GM23248 (cell line): Measurements from ENCODE around the gene GLG1. TPM values are rescaled to one million over a fixed set of nuclear protein-coding genes. Genes with fewer than 3 reads are reported as not detected.

Experiments
- DNase-seq: peaks from one replicate; pipeline ENCODE4 v3.0.0-alpha.2; 2015
- H2AFZ ChIP-seq: fragments of 200-600 bp; sonication (generic); 2 replicates; pipeline ENCODE4 v1.6.1; 2016; ENCODE audit warnings: antibody characterized with exemption
- H3F3A ChIP-seq: fragments of 200-600 bp; sonication (generic); 2 replicates; pipeline ENCODE4 v1.6.1; 2016; ENCODE audit warnings: mild to moderate bottlenecking, antibody characterized with exemption, mixed run types; ENCODE audit not compliant: insufficient read depth
- H3K27ac ChIP-seq: fragments of 200-600 bp; sonication (generic); 2 replicates; pipeline ENCODE4 v1.5.1; 2016; ENCODE audit warnings: mild to moderate bottlenecking
- H3K27me3 ChIP-seq: fragments of 200-600 bp; sonication (generic); replicated peaks from 2 replicates; pipeline ENCODE4 v1.6.1; 2016; ENCODE audit warnings: mild to moderate bottlenecking; ENCODE audit not compliant: insufficient read depth
- H3K36me3 ChIP-seq: fragments of 200-600 bp; sonication (generic); 2 replicates; pipeline ENCODE4 v1.6.1; 2016; ENCODE audit warnings: low read depth, mild to moderate bottlenecking
- H3K4me1 ChIP-seq: fragments of 200-600 bp; sonication (generic); 2 replicates; pipeline ENCODE4 v1.6.1; 2016; ENCODE audit warnings: mild to moderate bottlenecking; ENCODE audit not compliant: insufficient read depth
- H3K4me2 ChIP-seq: fragments of 200-600 bp; sonication (generic); one replicate; pipeline ENCODE4 v1.6.1; 2016; ENCODE audit warnings: mild to moderate bottlenecking; ENCODE audit not compliant: unreplicated experiment
- H3K4me3 ChIP-seq: fragments of 200-600 bp; sonication (generic); 2 replicates; pipeline ENCODE4 v1.5.1; 2016; ENCODE audit warnings: mild to moderate bottlenecking
- H3K79me2 ChIP-seq: fragments of 200-600 bp; sonication (generic); 2 replicates; pipeline ENCODE4 v1.6.1; 2016; ENCODE audit warnings: mild to moderate bottlenecking; ENCODE audit not compliant: insufficient read depth
- H3K9ac ChIP-seq: fragments of 200-600 bp; sonication (generic); 2 replicates; pipeline ENCODE4 v1.6.1; 2016; ENCODE audit warnings: mild to moderate bottlenecking
- H3K9me2 ChIP-seq: fragments of 200-600 bp; sonication (generic); 2 replicates; pipeline ENCODE4 v1.6.1; 2016; ENCODE audit warnings: mixed run types, mild to moderate bottlenecking, moderate library complexity; ENCODE audit not compliant: insufficient read depth
- H3K9me3 ChIP-seq: fragments of 200-600 bp; sonication (generic); one replicate; pipeline ENCODE4 v1.6.1; 2017; ENCODE audit warnings: low read depth
- H4K20me1 ChIP-seq: fragments of 200-600 bp; sonication (generic); 2 replicates; pipeline ENCODE4 v1.6.0; 2016; ENCODE audit not compliant: insufficient read depth
- EZH2 ChIP-seq: fragments of 200-600 bp; sonication (generic); IDR thresholded peaks from 2 replicates; pipeline ENCODE4 v1.6.1; 2018; ENCODE audit warnings: antibody characterized with exemption, mild to moderate bottlenecking; ENCODE audit not compliant: insufficient read depth, poor library complexity, severe bottlenecking
- EZH2phosphoT487 ChIP-seq: fragments of 200-600 bp; sonication (generic); IDR thresholded peaks from 2 replicates; pipeline ENCODE4 v1.6.1; 2018; ENCODE audit warnings: antibody characterized with exemption, moderate library complexity, mild to moderate bottlenecking, low read depth; ENCODE audit not compliant: insufficient read depth
- WGBS, 2 experiments: methylation state at CpG; one replicate each; pipeline ENCODE4 v1.1.6; 2015 to 2017; ENCODE audit warnings: low lambda C conversion rate in 2 of 2, low coverage in 1 of 2; ENCODE audit errors: missing lambda C conversion rate in 2 of 2; 5-methylcytosine and 5-hydroxymethylcytosine counted together
- in situ Hi-C: fragments of 300-500 bp; cut with MboI; formaldehyde crosslinking; loops from 2 replicates; pipeline ENCODE4 v1.15.0; 2020
- polyA plus RNA-seq: library from polyadenylated mRNA; unstranded; fragments of >200 nt; fragmentation: Nextera tagmentation; extraction: Ambion mirVana; gene quantifications from 2 replicates; pipeline ENCODE4 v1.2.1, GENCODE V29; 2016
- total RNA-seq: library from RNA; depleted of rRNA; stranded (reverse); fragments of >200 nt; shearing (Covaris generic); gene quantifications from 2 replicates; pipeline ENCODE4 v1.2.3, GENCODE V29; 2014

GLG1 gene
- total and polyA plus RNA-seq, 2 experiments from 2014 or later = 136 to 145 TPM

GRCh38 chr16:74608381-74608780 is 1.5 kb upstream of the GLG1 start:
- WGBS, 2 experiments = 65 to 72% methylated on average over 6 of the region's 6 CpGs
- H3K9me2 ChIP-seq = no peaks in the 10 kb centered on the region
- in situ Hi-C loops = loop anchor here (25.0 kb wide), 1 partner anchor 296 kb away; no protein-coding TSS in a partner anchor
- H3K4me3 ChIP-seq = no peak overlapping the region
- peak overlapping the region; percentile 97; the same call in 1 of the 2 replicates for H3K9ac ChIP-seq
- H3F3A ChIP-seq = peaks cover 27% of the 10 kb centered on the region
- H3K36me3 ChIP-seq = no peaks in the 10 kb centered on the region
- H3K9me3 ChIP-seq = no peaks in the 10 kb centered on the region
- H2AFZ ChIP-seq = peak overlapping the region; percentile 98
- H3K27me3 ChIP-seq = no peaks in the 10 kb centered on the region
- H3K27ac ChIP-seq = peak overlapping the region; percentile 94
- DNase-seq = no peak
- no peaks in the 10 kb centered on the region for H4K20me1 ChIP-seq
- H3K4me1 ChIP-seq = peaks cover 23% of the 10 kb centered on the region
- H3K4me2 ChIP-seq = peak overlapping the region; percentile 90
- TF ChIP-seq EZH2 (no peak), EZH2phosphoT487 (no peak)
- peaks cover 33% of the 10 kb centered on the region for H3K79me2 ChIP-seq

GRCh38 chr16:74607962-74608356 is 1.0 kb upstream of the GLG1 start:
- peak overlapping the region; percentile 98 for H2AFZ ChIP-seq
- H3F3A ChIP-seq = peaks cover 27% of the 10 kb centered on the region
- H3K4me2 ChIP-seq = peak overlapping the region; percentile 90
- TF ChIP-seq EZH2 = no peak
- no peak for TF ChIP-seq EZH2phosphoT487
- peaks cover 25% of the 10 kb centered on the region for H3K4me1 ChIP-seq
- in situ Hi-C loops = loop anchor here (25.0 kb wide), 1 partner anchor 296 kb away; no protein-coding TSS in a partner anchor
- H3K9me3 ChIP-seq = no peaks in the 10 kb centered on the region
- no peaks in the 10 kb centered on the region for H3K9me2 ChIP-seq
- H3K36me3 ChIP-seq = no peaks in the 10 kb centered on the region
- DNase-seq = peak; percentile 56
- peak overlapping the region; percentile 97 for H3K9ac ChIP-seq
- no peaks in the 10 kb centered on the region for H3K27me3 ChIP-seq
- H3K4me3 ChIP-seq = no peak overlapping the region
- 50 to 54% methylated on average over 6 of the region's 6 CpGs for WGBS, 2 experiments
- H3K79me2 ChIP-seq = peaks cover 37% of the 10 kb centered on the region
- no peaks in the 10 kb centered on the region for H4K20me1 ChIP-seq
- peak overlapping the region; percentile 94 for H3K27ac ChIP-seq

- Histone ChIP-seq H3K4me3 (peak overlapping the region; percentile 93), H3K27me3 (no peaks in the 10 kb centered on the region), H3K9me3 (no peaks in the 10 kb centered on the region), H3K79me2 (peaks cover 43% of the 10 kb centered on the region), H4K20me1 (no peaks in the 10 kb centered on the region), H2AFZ (peak overlapping the region; percentile 98), H3K9ac (peak overlapping the region; percentile 97), H3K27ac (peak overlapping the region; percentile 94), H3K36me3 (no peaks in the 10 kb centered on the region), H3K4me2 (peak overlapping the region; percentile 90), H3K4me1 (peaks cover 25% of the 10 kb centered on the region), H3K9me2 (no peaks in the 10 kb centered on the region), H3F3A (peaks cover 23% of the 10 kb centered on the region)
- in situ Hi-C loops = loop anchor here (25.0 kb wide), 1 partner anchor 295 kb away; no protein-coding TSS in a partner anchor
- DNase-seq = no peak
- no peak for TF ChIP-seq EZH2phosphoT487
- TF ChIP-seq EZH2 = no peak
- 6 to 8% methylated on average over 13 to 14 of the region's 14 CpGs for WGBS, 2 experiments
These were observed 522 bp upstream of the GLG1 start for GRCh38 chr16:74607310-74607961.

- Histone ChIP-seq H3K27me3 (no peaks in the 10 kb centered on the region), H3K79me2 (peaks cover 58% of the 10 kb centered on the region), H3K9ac (peak overlapping the region; percentile 97), H4K20me1 (peaks cover 12% of the 10 kb centered on the region; the same call in 1 of the 2 replicates), H3K9me2 (no peaks in the 10 kb centered on the region), H3K36me3 (no peaks in the 10 kb centered on the region), H3K27ac (peak overlapping the region; percentile 94), H3K4me1 (peaks cover 25% of the 10 kb centered on the region), H3F3A (peaks cover 23% of the 10 kb centered on the region), H3K9me3 (no peaks in the 10 kb centered on the region), H3K4me3 (peak overlapping the region; percentile 93), H2AFZ (peak overlapping the region; percentile 98), H3K4me2 (peak overlapping the region; percentile 89)
- in situ Hi-C loops = loop anchor here (25.0 kb wide), 1 partner anchor 294 kb away; no protein-coding TSS in a partner anchor
- TF ChIP-seq EZH2 = no peak
- no peak for TF ChIP-seq EZH2phosphoT487
- 1 to 4% methylated on average over 16 to 17 of the region's 17 CpGs for WGBS, 2 experiments
- DNase-seq = peak; percentile 62
These were observed 981 bp downstream of the GLG1 start for GRCh38 chr16:74605746-74606520.
